Measurements from ENCODE around the gene MACROD2.

DNA sequence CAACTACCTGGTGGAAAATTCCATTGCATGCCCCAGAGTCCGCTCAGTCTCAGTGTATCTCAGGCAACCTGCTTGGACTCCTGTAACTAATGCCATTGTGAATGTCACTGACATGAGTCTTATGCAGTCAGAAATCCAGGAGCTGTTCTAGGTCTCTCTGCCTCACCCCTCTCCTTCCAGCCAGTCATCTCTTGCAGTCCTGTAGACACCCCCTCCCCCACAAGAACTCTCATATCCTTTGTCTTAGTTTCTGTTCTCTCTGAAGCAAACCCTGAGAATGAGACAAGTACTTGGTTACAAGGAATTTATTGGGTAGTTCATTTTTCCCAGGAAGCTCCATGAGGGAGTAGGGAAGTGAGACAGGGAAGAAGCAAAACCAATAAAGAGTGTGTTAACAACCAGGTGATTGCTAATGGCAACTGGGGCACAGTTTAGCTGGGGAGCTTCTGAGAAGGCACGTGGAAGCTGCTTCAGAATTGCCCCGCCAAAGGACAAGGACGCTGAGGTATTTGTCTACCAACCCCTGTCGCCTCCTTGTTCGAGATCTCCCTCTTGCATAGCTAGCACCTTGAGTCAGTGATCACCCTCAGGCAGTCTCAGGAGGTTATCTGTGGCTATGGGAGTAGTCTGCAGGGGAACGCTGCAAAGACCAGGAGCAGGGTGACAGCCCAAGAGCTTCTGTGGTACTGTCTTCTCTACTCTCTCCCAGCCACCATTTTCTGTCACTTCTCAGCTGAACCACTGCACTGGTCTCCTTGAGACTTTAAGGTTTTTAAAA is 1253.5 kb downstream of the MACROD2 start:
- TF ChIP-seq YY1 (IDR thresholded peaks at IDR 0.05; ENCODE audit: insufficient read depth, insufficient read length), result no peak
- no peak for TF ChIP-seq ZNF274 (IDR thresholded peaks at IDR 0.05; ENCODE audit: low read depth, low read length)
- TF ChIP-seq SUZ12 (IDR thresholded peaks at IDR 0.05; ENCODE audit: extremely low read depth, insufficient read depth, insufficient read length), result no peak
